Activated CD4-positive, alpha-beta memory T cell treated with anti-CD3 and anti-CD28 coated beads for 36 hours (primary cell): Measurements from ENCODE around the gene SLC10A4. TPM values are rescaled to one million over a fixed set of nuclear protein-coding genes. Genes with fewer than 3 reads are reported as not detected.

Source experiments
- CTCF ChIA-PET: fragments of 350-600 bp; sonication (Branson Sonifier 250); formaldehyde crosslinking; loops from one replicate; lab custom pipeline; 2021; ENCODE audit warnings: antibody characterized with exemption, inconsistent platforms; lab: Charles Lee
- POLR2A ChIA-PET: fragments of 350-600 bp; sonication (Branson Sonifier 250); formaldehyde crosslinking; loops from one replicate; lab custom pipeline; 2021; ENCODE audit warnings: antibody characterized with exemption; lab: Charles Lee
- DNase-seq: peaks from one replicate; pipeline ENCODE4 v3.0.0-alpha.2; 2020
- H3K27ac Mint-ChIP-seq: one replicate; pipeline ENCODE4 v1.8.0; 2021; ENCODE audit warnings: mixed read lengths
- H3K27me3 Mint-ChIP-seq: one replicate; pipeline ENCODE4 v1.8.0; 2021; ENCODE audit warnings: mixed read lengths
- H3K36me3 Mint-ChIP-seq: one replicate; pipeline ENCODE4 v1.8.0; 2021; ENCODE audit warnings: mixed read lengths
- H3K4me1 Mint-ChIP-seq: one replicate; pipeline ENCODE4 v1.8.0; 2021; ENCODE audit warnings: low read depth, mixed read lengths
- H3K4me3 Mint-ChIP-seq: one replicate; pipeline ENCODE4 v1.8.0; 2021; ENCODE audit warnings: mild to moderate bottlenecking, mixed read lengths
- H3K9me3 Mint-ChIP-seq: one replicate; pipeline ENCODE4 v1.8.0; 2021; ENCODE audit warnings: mixed read lengths
- intact Hi-C: fragments of 100-400 bp; cut with micrococcal nuclease; formaldehyde crosslinking; loops from one replicate; pipeline ENCODE4 v1.15.1; 2023
- total RNA-seq, 2 experiments: library from RNA; stranded (reverse); gene quantifications; one replicate each; pipeline ENCODE4 v1.2.3, GENCODE V29; 2021

Gene SLC10A4
- total RNA-seq, 2 experiments from 2014 or later, result not detected

DNA sequence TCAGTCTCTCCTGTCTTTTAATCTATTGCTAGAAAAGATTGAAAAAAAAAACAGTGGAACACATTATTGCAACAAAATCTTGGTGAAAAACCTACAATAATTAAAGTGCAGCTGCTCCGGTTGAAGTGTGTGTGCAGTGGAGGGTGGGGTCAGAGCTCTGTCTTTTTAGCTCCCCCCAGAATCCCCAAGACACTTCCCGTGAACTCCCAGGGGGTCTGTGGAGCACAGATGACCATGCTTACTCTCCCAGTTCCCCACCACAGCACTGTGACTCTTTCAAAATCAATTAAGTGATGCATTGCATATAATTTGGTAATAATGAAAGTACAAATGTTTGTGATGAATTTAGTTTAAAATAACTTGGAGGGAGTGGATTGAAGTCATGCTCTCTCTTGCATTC lies 15.7 kb upstream of the SLC10A4 start:
- ChIA-PET CTCF (interaction anchor here (0.9 kb wide), 1 partner anchor 177 kb away, joined by 3 read pairs; no protein-coding TSS in a partner anchor), POLR2A (no interaction called here)
- Mint-ChIP-seq H3K27me3 (peaks cover 4% of the 10 kb centered on the region), H3K4me1 (no peaks in the 10 kb centered on the region), H3K4me3 (no peak overlapping the region), H3K27ac (no peak overlapping the region), H3K9me3 (peaks cover 3% of the 10 kb centered on the region), H3K36me3 (no peaks in the 10 kb centered on the region)
- intact Hi-C loops, result no loop called here
- DNase-seq, result no peak

DNA sequence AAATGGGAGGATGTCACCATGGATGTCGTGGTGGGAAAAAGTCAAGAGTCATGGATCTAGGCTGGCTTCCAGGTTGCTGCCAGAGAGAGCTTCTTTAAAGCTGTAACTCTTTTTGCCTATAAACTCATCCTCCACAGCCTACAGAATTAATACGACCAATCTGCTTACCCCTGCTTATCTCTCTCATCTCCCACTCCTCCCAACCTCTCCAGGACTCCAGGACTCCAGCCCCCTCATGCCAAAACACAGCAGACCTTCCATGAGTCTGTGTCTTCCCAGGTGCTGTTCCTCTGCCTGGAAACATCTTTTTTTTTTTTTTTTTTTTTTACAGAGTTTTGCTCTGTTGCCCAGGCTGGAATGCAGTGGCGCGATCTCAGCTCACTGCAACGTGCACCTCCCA lies 15.3 kb upstream of the SLC10A4 start:
- intact Hi-C loops, result no loop called here
- no peaks in the 10 kb centered on the region for H3K4me1 Mint-ChIP-seq
- DNase-seq, result no peak
- H3K27ac Mint-ChIP-seq, result no peak overlapping the region
- ChIA-PET POLR2A (no interaction called here), CTCF (no interaction called here)
- no peak overlapping the region for H3K4me3 Mint-ChIP-seq
- peaks cover 4% of the 10 kb centered on the region for H3K27me3 Mint-ChIP-seq
- peaks cover 3% of the 10 kb centered on the region for H3K9me3 Mint-ChIP-seq
- H3K36me3 Mint-ChIP-seq, result no peaks in the 10 kb centered on the region

DNA sequence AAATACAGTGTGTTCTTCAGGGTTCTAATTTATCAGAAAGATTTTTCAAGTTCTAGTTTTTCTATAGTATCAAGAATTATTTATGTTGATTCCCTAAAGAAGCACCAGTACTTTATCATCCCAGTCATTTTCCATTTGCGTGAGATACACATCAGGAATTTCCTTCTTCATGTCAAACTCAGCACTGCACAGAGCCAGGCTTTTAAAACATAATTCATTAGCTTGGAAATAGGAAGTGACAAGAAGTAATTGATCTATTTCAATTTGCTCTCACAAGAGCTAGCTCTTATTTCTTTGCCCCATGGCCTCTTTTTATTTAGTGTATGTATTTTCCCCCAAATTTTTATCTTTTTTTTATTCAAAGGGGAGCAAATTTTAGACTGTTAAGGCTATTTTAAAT lies 13.0 kb upstream of the SLC10A4 start:
- H3K36me3 Mint-ChIP-seq, result no peaks in the 10 kb centered on the region
- peaks cover 4% of the 10 kb centered on the region for H3K27me3 Mint-ChIP-seq
- no peak overlapping the region for H3K27ac Mint-ChIP-seq
- no peak overlapping the region for H3K4me3 Mint-ChIP-seq
- DNase-seq, result no peak
- no peaks in the 10 kb centered on the region for H3K4me1 Mint-ChIP-seq
- POLR2A ChIA-PET, result no interaction called here
- CTCF ChIA-PET, result no interaction called here
- intact Hi-C loops, result no loop called here
- no peaks in the 10 kb centered on the region for H3K9me3 Mint-ChIP-seq

DNA sequence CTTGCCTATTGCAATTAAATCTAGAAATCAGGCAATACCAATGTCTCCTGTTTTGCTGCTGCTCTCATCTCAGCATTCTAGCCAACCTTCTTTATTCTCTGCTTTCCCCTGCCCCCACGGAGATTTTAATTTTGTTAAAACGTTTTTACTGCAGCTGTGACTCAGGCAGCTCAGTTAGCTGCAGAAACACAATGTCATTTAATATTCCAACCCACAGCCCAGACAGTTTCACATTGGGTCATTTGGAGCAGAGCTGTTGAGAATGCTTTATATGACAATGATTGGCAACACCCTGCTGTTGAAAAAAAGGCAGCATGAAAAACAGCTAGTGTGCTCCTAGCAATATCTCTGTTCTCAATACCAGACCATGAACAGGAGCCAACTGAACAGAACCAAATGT lies 12.6 kb upstream of the SLC10A4 start:
- no peaks in the 10 kb centered on the region for H3K4me1 Mint-ChIP-seq
- ChIA-PET POLR2A (no interaction called here), CTCF (no interaction called here)
- no peak overlapping the region for H3K4me3 Mint-ChIP-seq
- peaks cover 4% of the 10 kb centered on the region for H3K27me3 Mint-ChIP-seq
- H3K36me3 Mint-ChIP-seq, result no peaks in the 10 kb centered on the region
- H3K27ac Mint-ChIP-seq, result no peak overlapping the region
- intact Hi-C loops, result no loop called here
- H3K9me3 Mint-ChIP-seq, result no peaks in the 10 kb centered on the region
- no peak for DNase-seq

DNA sequence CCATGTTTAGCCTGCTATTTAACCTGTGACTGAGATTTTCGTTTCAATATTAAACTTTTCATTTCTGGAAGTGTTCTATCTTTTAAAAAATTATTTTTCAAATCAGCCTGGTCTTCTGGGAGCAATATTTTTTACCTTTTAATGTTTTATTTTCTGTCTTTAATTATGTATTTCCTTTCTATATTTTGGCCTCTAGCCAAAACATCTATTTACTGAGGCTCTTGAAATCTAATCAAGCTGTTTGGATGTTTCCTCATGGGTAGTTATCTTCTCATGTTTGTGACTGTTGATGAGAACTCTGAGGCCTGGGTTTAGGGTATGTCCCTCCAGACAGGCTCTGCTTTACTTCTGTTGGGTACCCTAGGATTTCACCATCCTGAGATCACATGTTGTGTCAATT lies 10.3 kb upstream of the SLC10A4 start:
- no peak for DNase-seq
- Mint-ChIP-seq H3K4me1 (no peaks in the 10 kb centered on the region), H3K4me3 (no peak overlapping the region), H3K9me3 (no peaks in the 10 kb centered on the region), H3K36me3 (no peaks in the 10 kb centered on the region), H3K27ac (no peak overlapping the region), H3K27me3 (peaks cover 5% of the 10 kb centered on the region)
- intact Hi-C loops, result no loop called here
- ChIA-PET POLR2A (no interaction called here), CTCF (no interaction called here)

DNA sequence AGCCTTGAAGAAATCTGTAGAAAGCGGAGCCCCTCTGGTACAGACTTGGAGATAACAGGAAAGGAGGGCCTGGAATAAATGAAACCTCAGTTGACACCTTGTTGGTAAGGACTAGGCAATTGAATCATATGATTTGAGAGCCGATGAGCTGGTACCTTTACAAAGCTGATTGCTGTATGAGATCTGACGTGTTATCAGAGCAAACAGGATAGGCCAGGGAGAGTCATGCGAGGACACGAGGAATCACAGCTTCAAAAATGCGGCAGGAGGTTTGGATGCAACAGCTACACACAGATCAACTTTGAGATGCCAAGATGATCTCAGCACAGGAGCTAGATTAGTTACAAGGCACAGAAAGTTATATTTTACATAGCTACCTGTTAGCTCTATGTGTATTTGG lies 7.4 kb upstream of the SLC10A4 start:
- no peak for DNase-seq
- ChIA-PET POLR2A (no interaction called here), CTCF (interaction anchor here (0.8 kb wide), 1 partner anchor 95 kb away, joined by 3 read pairs; no protein-coding TSS in a partner anchor)
- Mint-ChIP-seq H3K4me1 (no peaks in the 10 kb centered on the region), H3K9me3 (no peaks in the 10 kb centered on the region), H3K36me3 (no peaks in the 10 kb centered on the region), H3K4me3 (no peak overlapping the region), H3K27me3 (peaks cover 4% of the 10 kb centered on the region), H3K27ac (no peak overlapping the region)
- intact Hi-C loops, result no loop called here

DNA sequence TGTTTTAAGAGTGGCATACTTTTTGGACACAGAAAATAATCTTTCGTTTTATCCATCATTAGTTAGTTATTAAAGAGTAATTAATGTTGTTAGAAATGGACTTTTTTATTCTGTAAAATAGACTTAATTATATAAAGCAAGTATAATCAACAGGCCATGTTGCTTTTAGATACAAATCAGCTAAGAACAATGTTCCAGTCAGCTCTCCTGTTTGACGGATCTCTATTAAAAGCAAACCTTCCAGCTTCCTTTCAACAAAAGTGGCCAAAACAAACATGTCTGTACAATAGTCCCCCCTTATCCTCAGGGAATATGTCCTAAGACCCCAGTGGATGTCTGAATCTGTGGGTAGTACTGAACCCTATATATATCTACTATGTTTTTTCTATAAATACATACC lies 4.9 kb upstream of the SLC10A4 start:
- intact Hi-C loops, result no loop called here
- Mint-ChIP-seq H3K27ac (no peak overlapping the region), H3K4me3 (no peak overlapping the region), H3K4me1 (no peaks in the 10 kb centered on the region), H3K36me3 (peaks cover 2% of the 10 kb centered on the region), H3K27me3 (peaks cover 26% of the 10 kb centered on the region), H3K9me3 (no peaks in the 10 kb centered on the region)
- DNase-seq, result no peak
- ChIA-PET POLR2A (no interaction called here), CTCF (interaction anchor here (0.5 kb wide), 1 partner anchor 1319 kb away, joined by 5 read pairs; no protein-coding TSS in a partner anchor)

DNA sequence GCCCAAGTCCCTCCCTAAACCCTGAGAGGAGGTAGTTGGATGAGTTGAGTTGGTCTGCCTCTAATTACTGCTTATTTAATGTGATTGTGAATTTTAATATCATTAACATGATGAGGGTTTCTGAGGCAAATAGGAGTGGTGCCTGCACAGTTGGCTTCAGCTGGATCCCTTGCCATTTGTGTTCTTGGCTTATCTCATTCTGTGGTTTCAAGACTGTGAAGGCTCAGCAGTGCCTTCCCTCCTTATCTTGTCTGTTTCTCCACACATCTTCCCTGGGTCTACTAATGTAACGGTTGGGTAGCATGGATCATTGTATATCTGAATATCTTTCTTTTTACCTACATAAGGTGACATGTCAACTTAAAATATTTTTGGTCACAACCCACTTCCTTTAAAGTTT lies 1.6 kb upstream of the SLC10A4 start:
- Mint-ChIP-seq H3K27me3 (peaks cover 46% of the 10 kb centered on the region), H3K36me3 (peaks cover 2% of the 10 kb centered on the region), H3K4me1 (peaks cover 11% of the 10 kb centered on the region), H3K4me3 (no peak overlapping the region), H3K9me3 (no peaks in the 10 kb centered on the region), H3K27ac (no peak overlapping the region)
- intact Hi-C loops, result loop anchor here (10.0 kb wide), 1 partner anchor 47 kb away; no protein-coding TSS in a partner anchor
- ChIA-PET POLR2A (no interaction called here), CTCF (no interaction called here)
- DNase-seq, result no peak

DNA sequence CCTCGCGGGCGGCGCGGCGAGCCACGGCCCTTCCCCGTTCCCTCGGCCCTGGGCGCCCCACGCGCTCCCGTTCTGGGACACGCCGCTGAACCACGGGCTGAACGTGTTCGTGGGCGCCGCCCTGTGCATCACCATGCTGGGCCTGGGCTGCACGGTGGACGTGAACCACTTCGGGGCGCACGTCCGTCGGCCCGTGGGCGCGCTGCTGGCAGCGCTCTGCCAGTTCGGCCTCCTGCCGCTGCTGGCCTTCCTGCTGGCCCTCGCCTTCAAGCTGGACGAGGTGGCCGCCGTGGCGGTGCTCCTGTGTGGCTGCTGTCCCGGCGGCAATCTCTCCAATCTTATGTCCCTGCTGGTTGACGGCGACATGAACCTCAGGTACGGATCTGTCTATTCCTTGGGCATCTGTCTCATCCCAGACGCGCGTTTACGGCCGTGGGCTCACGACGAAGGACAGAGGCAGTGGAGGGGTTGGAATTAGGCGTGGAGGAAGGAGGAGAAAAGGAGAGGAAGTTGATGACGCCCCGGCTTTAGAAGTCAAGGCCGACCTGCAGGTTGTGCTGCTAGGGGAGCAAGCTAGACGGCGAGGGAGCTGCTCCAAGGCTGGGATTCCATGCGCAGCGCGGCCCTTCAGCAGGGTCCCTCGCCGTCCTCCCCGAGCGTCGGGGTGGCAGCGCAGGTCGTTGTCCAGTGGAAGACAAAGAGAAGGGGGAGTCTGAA lies 792 bp downstream of the SLC10A4 start:
- intact Hi-C loops, result loop anchor here (10.0 kb wide), 1 partner anchor 49 kb away; no protein-coding TSS in a partner anchor
- Mint-ChIP-seq H3K4me3 (peak overlapping the region; percentile 24), H3K4me1 (peaks cover 11% of the 10 kb centered on the region), H3K36me3 (peaks cover 2% of the 10 kb centered on the region), H3K27ac (no peak overlapping the region), H3K9me3 (no peaks in the 10 kb centered on the region), H3K27me3 (peaks cover 58% of the 10 kb centered on the region)
- POLR2A ChIA-PET, result no interaction called here
- DNase-seq, result peak; percentile 15
- CTCF ChIA-PET, result interaction anchor here (1.3 kb wide), 1 partner anchor 37 kb away, joined by 4 read pairs; no protein-coding TSS in a partner anchor

DNA sequence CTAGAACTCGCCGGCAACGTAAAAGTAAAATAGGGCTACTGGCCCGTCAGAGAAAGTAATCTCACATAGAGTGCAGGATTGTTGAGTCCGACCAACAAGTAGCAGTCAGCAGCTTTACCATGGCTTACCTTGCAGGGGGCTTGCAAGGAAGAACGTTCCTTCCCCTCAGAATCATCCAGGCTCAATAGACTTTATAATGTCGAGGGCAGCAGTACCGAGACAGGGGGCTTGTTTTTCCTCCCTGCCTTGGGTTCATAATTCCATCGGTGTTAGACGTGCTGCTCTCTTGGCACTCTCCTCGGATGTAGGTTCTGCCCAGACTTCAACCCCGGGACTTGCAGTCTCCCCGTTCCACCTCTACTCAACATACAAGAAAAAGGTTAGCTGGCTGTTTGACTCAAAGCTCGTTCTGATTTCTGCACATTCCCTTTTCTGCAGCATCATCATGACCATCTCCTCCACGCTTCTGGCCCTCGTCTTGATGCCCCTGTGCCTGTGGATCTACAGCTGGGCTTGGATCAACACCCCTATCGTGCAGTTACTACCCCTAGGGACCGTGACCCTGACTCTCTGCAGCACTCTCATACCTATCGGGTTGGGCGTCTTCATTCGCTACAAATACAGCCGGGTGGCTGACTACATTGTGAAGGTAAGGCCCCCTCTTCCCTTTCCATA lies 1.5 kb downstream of the SLC10A4 start:
- intact Hi-C loops, result loop anchor here (10.0 kb wide), 1 partner anchor 50 kb away; no protein-coding TSS in a partner anchor
- peaks cover 2% of the 10 kb centered on the region for H3K36me3 Mint-ChIP-seq
- no peak for DNase-seq
- peak overlapping the region; percentile 24 for H3K4me3 Mint-ChIP-seq
- ChIA-PET CTCF (interaction anchor here (1.3 kb wide), 1 partner anchor 38 kb away, joined by 4 read pairs; no protein-coding TSS in a partner anchor), POLR2A (no interaction called here)
- peaks cover 11% of the 10 kb centered on the region for H3K4me1 Mint-ChIP-seq
- H3K27me3 Mint-ChIP-seq, result peaks cover 64% of the 10 kb centered on the region
- no peaks in the 10 kb centered on the region for H3K9me3 Mint-ChIP-seq
- H3K27ac Mint-ChIP-seq, result no peak overlapping the region

DNA sequence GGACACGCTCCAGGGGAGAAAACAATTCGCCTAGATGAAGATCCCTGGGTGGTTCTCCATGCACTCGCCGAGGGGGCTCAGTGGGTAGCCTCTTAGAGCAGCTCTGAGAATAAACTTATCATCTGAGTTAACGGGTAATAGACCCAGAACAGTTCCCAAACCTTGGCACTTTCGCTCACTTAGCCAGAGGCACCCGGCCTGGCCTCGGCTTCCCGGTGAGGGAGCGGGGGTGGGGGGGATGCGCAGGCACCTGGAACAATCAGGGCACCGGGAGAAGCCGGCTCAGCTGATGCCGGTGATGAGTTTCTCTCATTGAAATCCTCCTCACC lies 6.5 kb downstream of the SLC10A4 start:
- H3K36me3 Mint-ChIP-seq, result no peaks in the 10 kb centered on the region
- no peaks in the 10 kb centered on the region for H3K9me3 Mint-ChIP-seq
- intact Hi-C loops, result loop anchor here (10.0 kb wide), 1 partner anchor 55 kb away; no protein-coding TSS in a partner anchor
- H3K4me3 Mint-ChIP-seq, result peak overlapping the region; percentile 35
- DNase-seq, result no peak
- CTCF ChIA-PET, result no interaction called here
- H3K4me1 Mint-ChIP-seq, result peaks cover 2% of the 10 kb centered on the region
- H3K27me3 Mint-ChIP-seq, result peaks cover 51% of the 10 kb centered on the region
- POLR2A ChIA-PET, result no interaction called here
- no peak overlapping the region for H3K27ac Mint-ChIP-seq

DNA sequence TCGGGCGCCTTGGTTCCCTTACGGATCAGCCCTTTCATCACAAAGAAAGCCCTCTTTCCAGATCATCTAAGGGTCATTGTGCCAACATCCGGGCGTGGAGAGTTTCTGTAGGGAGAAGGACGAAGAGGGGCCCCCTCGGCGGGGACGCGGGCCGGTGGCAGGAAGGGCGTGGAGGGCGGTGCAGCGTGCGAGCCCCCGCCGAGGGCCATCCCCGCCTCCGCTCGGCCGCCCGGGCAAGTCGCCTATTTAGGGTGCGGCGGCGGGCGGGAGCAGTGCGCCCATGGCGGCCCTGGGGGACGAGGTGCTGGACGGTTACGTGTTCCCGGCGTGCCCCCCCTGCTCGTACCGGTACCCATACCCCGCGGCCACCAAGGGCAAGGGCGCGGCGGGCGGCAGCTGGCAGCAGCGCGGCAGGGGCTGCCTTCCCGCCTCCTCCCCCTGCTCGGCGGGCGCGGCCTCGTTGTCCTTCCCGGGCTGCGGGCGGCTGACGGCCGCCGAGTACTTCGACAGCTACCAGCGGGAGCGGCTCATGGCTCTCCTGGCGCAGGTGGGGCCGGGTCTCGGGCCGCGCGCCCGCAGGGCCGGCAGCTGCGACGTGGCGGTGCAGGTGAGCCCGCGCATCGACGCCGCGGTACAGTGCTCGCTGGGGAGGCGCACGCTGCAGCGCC lies 7.0 kb downstream of the SLC10A4 start, which contains the start of gene ZAR1:
ZAR1 (plus strand) TSS at position 241 of the 668 bp plus-strand sequence; CDS start at position 281, 40 bp downstream.
- DNase-seq, result no peak
- peak within 1 kb of the TSS; percentile 35 for H3K4me3 Mint-ChIP-seq
- no peaks in the 10 kb centered on the region for H3K9me3 Mint-ChIP-seq
- ChIA-PET CTCF (no interaction called here), POLR2A (no interaction called here)
- H3K36me3 Mint-ChIP-seq, result no peaks in the 10 kb centered on the region
- H3K27me3 Mint-ChIP-seq, result peaks cover 46% of the 10 kb centered on the region
- no peaks in the 10 kb centered on the region for H3K4me1 Mint-ChIP-seq
- intact Hi-C loops, result no loop called here
- H3K27ac Mint-ChIP-seq, result no peak within 1 kb of the TSS
